CD4-positive, alpha-beta T cell treated with Interferon alpha-2 for 1 hour (primary cell): ENCODE data around the gene PCDHA3.
"Not testable (repeated sequence)": the region's sequence is repeated elsewhere in the genome, so short reads cannot be mapped to it uniquely, and the experiment has no call there.

Source experiments
- DNase-seq, 2 donors: peaks; one replicate each; pipeline ENCODE4 v3.0.0-alpha.2; 2020 to 2022

Gene PCDHA3

GRCh38 chr5:140800816-140801493, at the start of gene PCDHA3:
Gene PCDHA3, plus strand, starts transcription at chr5:140801057.
- DNase-seq = no peak

DNA sequence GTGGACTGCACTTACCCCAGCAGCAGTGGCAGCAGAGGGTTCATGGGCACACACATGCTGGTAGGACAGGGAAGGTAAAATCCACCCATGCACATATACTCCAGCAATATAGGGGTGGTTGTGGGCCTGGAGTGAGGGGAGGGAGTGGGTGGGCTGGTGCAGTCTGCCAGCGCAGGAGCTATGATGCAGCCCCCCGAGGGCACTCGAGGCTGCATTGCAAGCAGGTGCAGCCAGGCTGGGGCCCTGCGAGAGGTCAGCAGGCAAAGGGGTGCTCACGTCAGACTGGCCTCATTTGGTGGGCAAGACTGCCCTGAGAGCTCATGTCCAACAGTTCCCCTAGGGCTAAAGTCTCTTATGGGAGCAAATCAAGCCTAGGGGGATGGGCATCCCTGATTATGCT, 47.3 kb upstream of the PCDHA3 start:
- DNase-seq = no peak

DNA sequence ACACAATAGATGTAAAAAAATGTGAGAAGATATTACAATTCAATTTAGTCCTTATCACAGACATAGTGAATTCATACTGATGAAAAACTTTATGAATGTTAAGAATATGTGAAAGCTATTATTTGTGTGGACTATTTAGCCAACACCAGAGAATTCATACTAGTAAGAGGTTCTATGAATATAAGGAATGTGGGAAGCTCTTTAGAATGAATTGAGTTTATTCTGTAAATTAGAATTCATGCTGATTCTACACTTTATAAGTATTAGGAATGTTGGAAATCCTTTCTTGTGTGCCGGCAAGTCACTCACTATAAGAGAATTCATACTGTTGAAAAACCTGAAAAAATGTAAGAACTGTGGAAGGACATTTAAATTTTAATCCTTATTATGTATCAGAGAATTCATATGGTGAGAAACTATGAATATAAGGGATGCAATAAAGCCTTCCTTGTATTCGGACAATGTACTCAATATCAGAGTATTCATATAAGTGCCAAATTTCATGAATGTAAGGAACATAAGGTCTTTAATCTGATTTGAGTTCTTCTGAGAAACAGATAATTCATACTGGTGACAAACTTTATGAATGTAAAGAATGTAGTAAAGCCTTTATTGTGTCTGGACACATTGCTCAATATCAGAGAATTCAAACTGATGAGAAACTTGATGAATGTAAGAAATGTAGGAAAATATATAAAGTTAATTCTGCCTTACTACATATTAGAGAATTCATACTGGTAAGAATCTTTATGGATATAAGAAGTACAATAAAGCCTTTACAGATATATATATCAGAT, 36.5 kb upstream of the PCDHA3 start:
- no peak for DNase-seq

- DNase-seq = no peak
Observed at GRCh38 chr5:140767444-140767843, 33.4 kb upstream of the PCDHA3 start.

DNA sequence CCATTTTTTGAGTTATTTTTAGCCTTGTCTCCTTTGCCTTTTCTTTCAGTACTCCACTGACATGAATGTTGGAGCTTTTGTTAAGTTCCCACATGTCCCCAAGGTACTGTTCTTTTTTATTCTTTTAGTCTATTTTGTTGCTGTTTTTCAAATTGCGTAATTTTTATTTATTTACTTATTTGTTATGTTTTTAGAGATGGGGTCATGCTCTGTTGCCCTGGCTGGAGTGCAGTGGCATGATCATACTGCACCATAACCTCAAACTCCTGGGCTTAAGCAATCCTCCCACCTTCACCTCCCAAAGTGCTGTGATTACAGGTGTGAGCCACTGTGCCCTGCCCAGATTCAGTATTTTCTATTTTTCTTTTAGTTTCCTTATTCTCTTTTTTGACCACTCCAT, 20.3 kb upstream of the PCDHA3 start:
- DNase-seq = no peak

DNA sequence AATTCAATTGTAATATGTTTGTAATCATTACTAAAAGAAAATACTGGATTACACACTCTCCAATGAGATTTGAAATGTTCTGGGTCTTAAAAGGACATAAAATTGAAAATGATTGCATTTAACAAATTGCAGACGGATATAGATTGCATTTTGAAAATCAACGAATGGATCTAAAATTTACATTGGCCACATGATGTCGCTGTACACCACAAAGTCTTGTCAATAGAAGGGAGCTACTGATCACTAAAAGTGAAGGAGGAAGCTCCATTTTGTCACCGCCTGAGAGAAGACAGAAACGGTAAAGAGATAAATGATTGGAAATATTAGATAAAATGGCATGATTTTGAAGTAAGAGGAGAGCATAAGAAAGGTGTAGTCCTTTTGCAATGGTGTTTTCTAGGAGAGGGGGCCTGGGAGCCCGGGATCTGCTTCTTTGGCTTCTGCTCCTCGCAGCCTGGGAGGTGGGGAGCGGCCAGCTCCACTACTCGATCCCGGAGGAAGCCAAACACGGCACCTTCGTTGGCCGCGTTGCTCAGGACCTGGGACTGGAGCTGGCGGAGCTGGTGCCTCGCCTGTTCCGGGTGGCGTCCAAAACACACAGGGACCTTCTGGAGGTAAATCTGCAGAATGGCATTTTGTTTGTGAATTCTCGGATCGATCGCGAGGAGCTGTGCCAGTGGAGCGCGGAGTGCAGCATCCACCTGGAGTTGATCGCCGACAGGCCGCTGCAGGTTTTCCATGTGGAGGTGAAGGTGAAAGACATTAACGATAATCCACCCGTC, 14.8 kb upstream of the PCDHA3 start, which contains the start of gene PCDHA1:
Gene PCDHA1 (plus strand): TSS at position 236 of the 782 bp plus-strand sequence.
- DNase-seq = no peak

GRCh38 chr5:140787422-140787821, 13.4 kb upstream of the PCDHA3 start:
- DNase-seq = not testable (repeated sequence)

DNA sequence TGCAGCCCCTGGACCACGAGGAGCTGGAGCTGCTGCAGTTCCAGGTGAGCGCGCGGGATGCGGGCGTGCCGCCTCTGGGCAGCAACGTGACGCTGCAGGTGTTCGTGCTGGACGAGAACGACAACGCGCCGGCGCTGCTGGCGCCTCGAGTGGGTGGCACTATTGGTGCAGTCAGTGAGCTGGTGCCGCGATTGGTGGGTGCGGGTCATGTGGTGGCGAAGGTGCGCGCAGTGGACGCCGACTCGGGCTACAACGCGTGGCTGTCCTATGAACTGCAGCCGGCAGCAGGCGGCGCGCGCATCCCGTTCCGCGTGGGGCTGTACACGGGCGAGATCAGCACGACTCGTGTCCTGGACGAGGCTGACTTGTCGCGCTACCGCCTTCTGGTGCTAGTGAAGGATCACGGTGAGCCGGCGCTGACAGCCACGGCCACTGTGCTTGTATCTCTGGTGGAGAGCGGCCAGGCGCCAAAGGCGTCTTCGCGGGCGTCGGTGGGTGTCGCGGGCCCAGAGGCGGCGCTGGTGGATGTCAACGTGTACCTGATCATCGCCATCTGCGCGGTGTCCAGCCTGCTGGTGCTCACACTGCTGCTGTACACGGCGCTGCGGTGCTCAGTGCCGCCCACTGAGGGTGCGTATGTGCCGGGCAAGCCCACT, 12.9 kb upstream of the PCDHA3 start:
- not testable (repeated sequence) for DNase-seq

- DNase-seq = no peak
Observed at GRCh38 chr5:140791089-140791488, 9.8 kb upstream of the PCDHA3 start.

GRCh38 chr5:140794595-140795258, 6.1 kb upstream of the PCDHA3 start, which contains the start of gene PCDHA2:
Gene PCDHA2, plus strand, starts transcription at chr5:140794852.
- no peak for DNase-seq

GRCh38 chr5:140795259-140795641, 5.6 kb upstream of the PCDHA3 start:
- no peak for DNase-seq

DNA sequence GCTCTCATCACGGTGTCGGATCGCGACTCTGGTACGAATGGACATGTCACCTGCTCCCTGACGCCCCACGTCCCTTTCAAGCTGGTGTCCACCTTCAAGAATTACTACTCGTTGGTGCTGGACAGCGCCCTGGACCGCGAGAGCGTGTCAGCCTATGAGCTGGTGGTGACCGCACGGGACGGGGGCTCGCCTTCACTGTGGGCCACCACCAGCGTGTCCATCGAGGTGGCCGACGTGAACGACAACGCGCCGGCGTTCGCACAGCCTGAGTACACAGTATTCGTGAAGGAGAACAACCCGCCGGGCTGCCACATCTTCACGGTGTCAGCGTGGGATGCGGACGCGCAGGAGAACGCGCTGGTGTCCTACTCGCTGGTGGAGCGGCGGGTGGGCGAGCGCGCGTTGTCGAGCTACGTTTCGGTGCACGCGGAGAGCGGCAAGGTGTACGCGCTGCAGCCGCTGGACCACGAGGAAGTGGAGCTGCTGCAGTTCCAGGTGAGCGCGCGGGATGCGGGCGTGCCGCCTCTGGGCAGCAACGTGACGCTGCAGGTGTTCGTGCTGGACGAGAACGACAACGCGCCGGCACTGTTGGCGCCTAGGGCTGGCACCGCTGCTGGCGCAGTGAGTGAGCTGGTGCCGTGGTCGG, 4.7 kb upstream of the PCDHA3 start:
- not testable (repeated sequence) for DNase-seq

GRCh38 chr5:140796718-140797095, 4.2 kb upstream of the PCDHA3 start:
- no peak for DNase-seq

DNA sequence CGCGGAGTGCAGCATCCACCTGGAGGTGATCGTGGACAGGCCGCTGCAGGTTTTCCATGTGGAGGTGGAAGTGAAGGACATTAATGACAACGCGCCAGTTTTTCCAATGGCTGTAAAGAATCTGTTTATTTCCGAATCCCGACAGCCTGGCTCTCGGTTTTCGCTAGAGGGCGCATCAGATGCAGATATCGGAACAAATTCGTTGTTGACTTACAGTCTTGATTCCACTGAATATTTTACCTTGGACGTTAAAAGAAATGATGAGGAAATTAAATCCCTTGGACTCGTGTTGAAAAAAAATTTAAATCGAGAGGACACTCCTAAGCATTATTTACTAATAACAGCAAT, 611 bp downstream of the PCDHA3 start:
- no peak for DNase-seq

- not testable (repeated sequence) for DNase-seq
Observed at GRCh38 chr5:140802381-140802780, 1.5 kb downstream of the PCDHA3 start.

DNA sequence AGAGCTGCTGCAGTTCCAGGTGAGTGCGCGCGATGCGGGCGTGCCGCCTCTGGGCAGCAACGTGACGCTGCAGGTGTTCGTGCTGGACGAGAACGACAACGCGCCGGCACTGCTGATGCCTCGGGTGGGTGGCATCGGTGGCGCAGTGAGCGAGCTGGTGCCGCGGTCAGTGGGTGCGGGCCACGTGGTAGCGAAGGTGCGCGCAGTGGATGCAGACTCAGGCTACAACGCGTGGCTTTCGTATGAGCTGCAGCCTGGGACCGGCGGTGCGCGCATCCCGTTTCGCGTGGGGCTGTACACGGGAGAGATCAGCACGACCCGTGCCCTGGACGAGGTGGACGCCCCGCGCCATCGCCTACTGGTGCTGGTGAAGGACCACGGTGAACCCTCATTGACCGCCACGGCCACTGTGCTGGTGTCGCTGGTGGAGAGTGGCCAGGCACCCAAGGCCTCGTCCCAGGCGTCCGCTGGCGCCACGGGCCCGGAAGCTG, 2.0 kb downstream of the PCDHA3 start:
- DNase-seq = no peak

GRCh38 chr5:140806834-140807775, 6.2 kb downstream of the PCDHA3 start, which contains the start of gene PCDHA4:
Gene PCDHA4, plus strand, starts transcription at chr5:140807068.
- DNase-seq = peak in 1 of 2 donors; percentile 1

DNA sequence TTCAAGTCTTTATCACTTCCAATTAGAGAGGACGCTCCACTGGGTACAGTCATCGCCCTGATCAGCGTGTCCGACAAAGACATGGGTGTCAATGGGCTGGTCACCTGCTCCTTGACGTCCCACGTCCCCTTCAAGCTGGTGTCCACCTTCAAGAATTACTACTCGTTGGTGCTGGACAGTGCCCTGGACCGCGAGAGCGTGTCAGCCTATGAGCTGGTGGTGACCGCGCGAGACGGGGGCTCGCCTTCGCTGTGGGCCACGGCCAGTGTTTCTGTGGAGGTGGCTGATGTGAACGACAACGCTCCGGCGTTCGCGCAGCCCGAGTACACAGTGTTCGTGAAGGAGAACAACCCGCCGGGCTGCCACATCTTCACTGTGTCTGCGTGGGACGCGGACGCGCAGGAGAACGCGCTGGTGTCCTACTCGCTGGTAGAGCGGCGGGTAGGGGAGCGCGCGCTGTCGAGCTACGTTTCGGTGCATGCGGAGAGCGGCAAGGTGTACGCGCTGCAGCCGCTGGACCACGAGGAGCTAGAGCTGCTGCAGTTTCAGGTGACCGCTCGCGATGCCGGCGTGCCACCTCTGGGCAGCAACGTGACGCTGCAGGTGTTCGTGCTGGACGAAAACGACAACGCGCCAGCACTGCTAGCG, 7.5 kb downstream of the PCDHA3 start:
- DNase-seq = not testable (repeated sequence)

GRCh38 chr5:140808889-140809291, 8.0 kb downstream of the PCDHA3 start:
- DNase-seq = no peak
